Body of pancreas (tissue), 4 donors: ENCODE results near the gene TVP23A. TPM values are rescaled to one million over a fixed set of nuclear protein-coding genes. Genes with fewer than 3 reads are reported as not detected.

Experiments used
- ATAC-seq: fragments of 150-250 bp; one replicate; pipeline ENCODE4 v1.9.1; 2016
- DNase-seq, 4 donors: peaks; one replicate each; pipeline ENCODE4 v3.0.0-alpha.2; 2019
- H3K27ac ChIP-seq, 4 donors: fragments of 200-600 bp; sonication (generic); 1 replicate in 3 of 4; 2 replicates in 1 of 4; pipeline versions ENCODE4 v1.5.1 to v1.6.1; 2016 to 2019; ENCODE audit warnings: mild to moderate bottlenecking in 1 of 4, mixed read lengths in 1 of 4, moderate library complexity in 1 of 4
- H3K27me3 ChIP-seq, 2 donors: fragments of 200-600 bp; sonication (generic); one replicate each; pipeline ENCODE4 v1.6.0; 2016; ENCODE audit warnings: mild to moderate bottlenecking in 1 of 2
- H3K36me3 ChIP-seq, 2 donors: fragments of 200-600 bp; sonication (generic); replicated peaks in 1 of 2; 2 replicates each; pipeline ENCODE4 v1.5.1; 2016; ENCODE audit warnings: low read depth in 2 of 2; ENCODE audit not compliant: insufficient read depth in 1 of 2
- H3K4me1 ChIP-seq: fragments of 200-600 bp; sonication (generic); one replicate; pipeline ENCODE4 v1.6.0; 2016
- H3K4me3 ChIP-seq, 2 donors: fragments of 200-600 bp; sonication (generic); 1 replicate in 1 of 2; 2 replicates in 1 of 2; pipeline ENCODE4 v1.5.1; 2016 to 2019
- H3K9me3 ChIP-seq, 3 donors: fragments of 200-600 bp; sonication (generic); 1 replicate in 2 of 3; 2 replicates in 1 of 3; pipeline ENCODE4 v1.5.1; 2016
- CTCF ChIP-seq, 7 experiments: fragments of 450-650 bp in 4 of 7; fragments of 200-600 bp in 3 of 7; sonication (generic) in 3 of 7; IDR thresholded peaks; one replicate each; pipeline ENCODE4 v1.5.1; 2016 to 2019; ENCODE audit warnings: antibody characterized with exemption in 7 of 7
- POLR2A ChIP-seq, 3 donors: fragments of 450-650 bp; IDR thresholded peaks; one replicate each; pipeline ENCODE4 v1.6.1; 2016; ENCODE audit warnings: antibody characterized with exemption in 3 of 3, mild to moderate bottlenecking in 2 of 3
- WGBS, 2 donors: methylation state at CpG; one replicate each; pipeline ENCODE4 v1.1.5; 2017; 5-methylcytosine and 5-hydroxymethylcytosine counted together
- intact Hi-C: fragments of 100-400 bp; cut with DNase I; formaldehyde crosslinking; loops from one replicate; pipeline ENCODE4 v1.15.1; 2023
- total RNA-seq, 2 donors: library from RNA; depleted of rRNA; stranded (reverse); fragments of >200 nt; gene quantifications; one replicate each; pipeline ENCODE4 v1.1.0, GENCODE V29; 2016

Gene TVP23A
- total RNA-seq, 2 donors from 2014 or later, result not detected

DNA sequence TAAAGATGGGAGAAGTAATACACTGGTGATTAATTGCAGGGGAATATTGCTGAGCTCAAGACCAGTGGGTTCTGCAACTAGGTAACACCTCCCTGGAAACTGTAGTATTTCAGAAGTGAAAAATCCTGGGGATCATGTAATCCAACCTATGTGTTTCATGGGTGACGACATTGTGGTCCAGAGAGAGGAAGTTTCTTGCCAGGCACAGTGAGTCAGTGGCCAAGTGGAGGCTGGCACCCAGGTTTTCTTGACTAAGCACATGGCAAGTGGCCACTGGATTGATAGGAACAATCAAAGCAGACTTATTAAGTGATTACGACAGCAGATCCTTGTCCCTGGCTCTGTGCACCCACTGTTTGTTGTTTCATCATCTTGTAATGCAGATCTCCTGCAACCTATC lies 43.8 kb upstream of the TVP23A start:
- ATAC-seq (peak; percentile 98), DNase-seq (peak; percentile 81 to 93 (median 84))
- H3K4me3 ChIP-seq, result no peak overlapping the region
- no peaks in the 10 kb centered on the region for H3K36me3 ChIP-seq
- H3K4me1 ChIP-seq, result peaks cover 11% of the 10 kb centered on the region
- no peaks in the 10 kb centered on the region for H3K27me3 ChIP-seq
- intact Hi-C loops, result no loop called here
- peak overlapping the region in 2 of 4 donors; percentile 28 to 41 for H3K27ac ChIP-seq
- TF ChIP-seq POLR2A (IDR thresholded peaks at IDR 0.05) (peak in 1 of 3 donors; percentile 5), CTCF (IDR thresholded peaks at IDR 0.05) (no peak)
- 15 to 17% methylated on average over 2 of the region's 2 CpGs for WGBS, 2 donors
- no peaks in the 10 kb centered on the region for H3K9me3 ChIP-seq

GRCh38 chr16:10859658-10860057 lies 41.1 kb upstream of the TVP23A start:
- intact Hi-C loops, result no loop called here
- DNase-seq (no peak), ATAC-seq (no peak)
- Histone ChIP-seq H3K27me3 (no peaks in the 10 kb centered on the region), H3K4me3 (no peak overlapping the region), H3K9me3 (no peaks in the 10 kb centered on the region), H3K4me1 (peaks cover 11% of the 10 kb centered on the region), H3K36me3 (no peaks in the 10 kb centered on the region), H3K27ac (no peak overlapping the region)
- 66 to 76% methylated on average over 6 of the region's 6 CpGs for WGBS, 2 donors
- TF ChIP-seq POLR2A (IDR thresholded peaks at IDR 0.05) (no peak), CTCF (IDR thresholded peaks at IDR 0.05) (no peak)

- H3K27ac ChIP-seq, result no peak overlapping the region
- ATAC-seq (no peak), DNase-seq (no peak)
- WGBS, 2 donors, result 41 to 66% methylated on average over 2 of the region's 2 CpGs
- no peak overlapping the region for H3K4me3 ChIP-seq
- intact Hi-C loops, result no loop called here
- H3K36me3 ChIP-seq, result no peaks in the 10 kb centered on the region
- H3K9me3 ChIP-seq, result no peaks in the 10 kb centered on the region
- peaks cover 11% of the 10 kb centered on the region for H3K4me1 ChIP-seq
- TF ChIP-seq CTCF (IDR thresholded peaks at IDR 0.05) (no peak), POLR2A (IDR thresholded peaks at IDR 0.05) (no peak)
- no peaks in the 10 kb centered on the region for H3K27me3 ChIP-seq
Measured at GRCh38 chr16:10859020-10859419, 40.4 kb upstream of the TVP23A start.

DNA sequence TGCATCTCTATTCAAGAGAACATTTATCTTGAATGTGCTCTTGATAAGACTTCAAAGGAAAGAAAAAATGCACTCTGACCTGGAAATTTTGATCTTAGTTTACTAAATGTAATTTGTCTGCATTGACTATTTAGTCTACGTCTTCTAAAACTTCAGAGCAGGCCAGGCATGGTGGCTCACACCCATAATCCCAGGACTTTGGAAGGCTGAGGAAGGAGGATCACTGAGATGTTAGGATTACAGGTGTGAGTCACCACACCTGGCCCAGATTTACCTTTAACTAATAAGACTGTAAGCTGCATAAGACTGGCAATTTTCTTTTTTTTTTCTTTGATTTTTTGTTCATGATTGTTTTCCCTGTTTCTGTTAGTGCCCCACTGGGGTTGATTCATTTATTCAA lies 39.6 kb upstream of the TVP23A start:
- TF ChIP-seq CTCF (IDR thresholded peaks at IDR 0.05), result no peak
- no peak for TF ChIP-seq POLR2A (IDR thresholded peaks at IDR 0.05)
- Histone ChIP-seq H3K36me3 (no peaks in the 10 kb centered on the region), H3K27ac (no peak overlapping the region), H3K27me3 (no peaks in the 10 kb centered on the region), H3K4me1 (peaks cover 11% of the 10 kb centered on the region), H3K9me3 (no peaks in the 10 kb centered on the region), H3K4me3 (no peak overlapping the region)
- DNase-seq (no peak), ATAC-seq (no peak)
- WGBS, 2 donors, result 56 to 57% methylated on average over 1 of the region's 1 CpG
- intact Hi-C loops, result no loop called here

DNA sequence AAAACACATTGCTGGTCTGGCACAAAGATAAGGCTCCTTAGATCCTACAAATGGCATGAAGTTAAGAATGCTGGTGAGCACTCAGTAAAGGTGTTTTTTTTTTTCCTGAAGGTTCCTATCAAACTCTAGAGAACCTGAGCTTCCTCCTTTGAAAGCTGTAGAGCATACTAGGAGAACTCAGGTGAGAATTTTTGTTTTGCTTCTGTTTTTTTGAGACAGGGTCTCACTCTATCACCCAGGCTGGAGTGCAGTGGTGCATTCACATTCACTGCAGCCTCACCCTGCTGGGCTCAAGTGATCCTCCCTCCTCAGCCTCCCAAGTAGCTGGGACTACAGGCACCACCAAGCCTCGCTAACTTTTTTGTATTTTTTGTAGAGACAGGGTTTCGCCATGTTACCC lies 37.4 kb upstream of the TVP23A start:
- no peaks in the 10 kb centered on the region for H3K4me1 ChIP-seq
- H3K4me3 ChIP-seq, result no peak overlapping the region
- DNase-seq (no peak), ATAC-seq (no peak)
- no peak for TF ChIP-seq POLR2A (IDR thresholded peaks at IDR 0.05)
- no peak for TF ChIP-seq CTCF (IDR thresholded peaks at IDR 0.05)
- 96 to 100% methylated on average over 2 of the region's 2 CpGs for WGBS, 2 donors
- intact Hi-C loops, result no loop called here
- H3K27me3 ChIP-seq, result no peaks in the 10 kb centered on the region
- no peaks in the 10 kb centered on the region for H3K36me3 ChIP-seq
- H3K27ac ChIP-seq, result no peak overlapping the region
- no peaks in the 10 kb centered on the region for H3K9me3 ChIP-seq
